NCI-H460 (cell line): ENCODE data around the gene NCAM1. TPM values are rescaled to one million over a fixed set of nuclear protein-coding genes. Genes with fewer than 3 reads are reported as not detected.

Experiments
- DNase-seq: peaks from one replicate; pipeline ENCODE4 v3.0.0-alpha.2; 2016; ENCODE audit warnings: low read depth; ENCODE audit errors: extremely low read depth
- total RNA-seq: library from RNA; depleted of rRNA; stranded (reverse); fragments of >200 nt; shearing (Covaris generic); gene quantifications from 2 replicates; pipeline ENCODE4 v1.2.3, GENCODE V29; 2014

Gene NCAM1
- total RNA-seq, 1 experiment from 2014 or later, result 19.8 TPM

DNA sequence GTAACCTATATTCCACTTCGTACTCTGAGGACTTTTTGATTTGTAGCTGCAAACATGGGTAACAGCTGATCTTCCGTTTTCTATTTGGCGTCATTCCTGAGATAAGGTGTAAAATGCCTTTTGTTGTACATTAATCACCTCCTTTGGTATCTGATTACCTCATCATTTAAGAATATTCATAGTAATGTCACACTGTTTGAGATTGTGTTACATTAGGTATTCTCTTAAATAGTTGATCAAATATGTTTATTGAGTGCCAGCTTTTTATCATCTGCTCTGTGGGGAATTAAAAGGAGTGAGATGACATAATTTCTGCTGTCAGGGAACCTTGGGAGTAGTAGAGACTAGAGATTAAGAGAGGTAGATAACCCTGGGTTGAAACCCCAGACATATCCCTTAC, 5.9 kb downstream of the NCAM1 start:
- DNase-seq, result no peak

DNA sequence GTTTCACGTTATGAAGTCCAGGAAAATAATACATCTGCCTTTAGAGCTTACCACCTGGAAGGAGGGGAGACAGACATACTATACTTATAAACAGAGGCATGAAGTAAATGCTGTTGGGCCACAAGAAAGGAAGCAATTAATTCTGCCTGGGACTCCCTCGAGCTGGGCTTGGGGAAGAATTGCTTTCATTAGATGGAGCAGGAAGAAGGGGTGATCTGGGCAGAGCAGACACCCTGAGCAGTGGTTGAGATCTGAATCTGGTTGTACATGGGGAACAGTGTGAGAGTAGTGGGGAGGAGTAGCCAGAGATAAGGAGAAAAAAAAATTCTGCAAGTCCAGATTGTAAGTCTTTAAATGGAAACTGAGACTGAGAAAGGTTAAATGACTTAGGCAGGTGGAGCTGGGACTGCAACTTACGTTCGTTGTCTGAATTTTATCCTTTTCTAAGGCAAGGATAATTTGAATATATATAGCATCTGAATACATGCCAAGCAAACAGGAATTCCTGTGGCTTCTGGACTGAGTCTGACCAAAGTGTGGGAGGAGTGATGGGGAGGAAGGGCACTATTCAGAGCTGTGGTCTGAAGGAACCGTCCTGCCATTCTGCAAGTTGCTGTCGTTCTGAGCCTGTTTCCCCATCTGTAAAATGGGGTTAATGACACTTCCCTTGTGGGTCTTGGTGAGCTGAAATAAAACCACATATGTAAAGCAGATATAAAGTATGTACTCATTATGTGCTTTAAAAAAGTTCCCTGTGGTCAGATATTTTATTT, 7.9 kb downstream of the NCAM1 start:
- DNase-seq, result no peak

DNA sequence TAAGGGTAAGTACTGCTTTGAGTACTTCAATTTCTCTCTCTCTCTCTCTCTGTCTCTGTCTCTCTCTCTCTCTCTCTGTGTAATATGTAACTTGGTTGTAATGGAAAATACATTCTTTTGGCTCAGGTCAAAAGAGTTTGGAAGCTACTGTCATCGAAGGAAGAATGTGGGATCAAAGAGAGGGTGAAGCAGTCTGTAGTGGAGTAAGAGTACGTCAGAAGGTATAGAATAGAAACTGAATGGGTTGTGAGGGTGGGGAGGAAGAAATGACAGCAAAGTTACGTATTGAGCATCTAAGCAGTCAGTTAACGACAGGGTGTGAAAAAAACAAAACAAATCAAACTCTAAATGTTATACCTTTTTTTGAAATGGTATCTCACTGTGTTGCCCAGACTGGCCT, 10.0 kb downstream of the NCAM1 start:
- DNase-seq, result peak; percentile 63

DNA sequence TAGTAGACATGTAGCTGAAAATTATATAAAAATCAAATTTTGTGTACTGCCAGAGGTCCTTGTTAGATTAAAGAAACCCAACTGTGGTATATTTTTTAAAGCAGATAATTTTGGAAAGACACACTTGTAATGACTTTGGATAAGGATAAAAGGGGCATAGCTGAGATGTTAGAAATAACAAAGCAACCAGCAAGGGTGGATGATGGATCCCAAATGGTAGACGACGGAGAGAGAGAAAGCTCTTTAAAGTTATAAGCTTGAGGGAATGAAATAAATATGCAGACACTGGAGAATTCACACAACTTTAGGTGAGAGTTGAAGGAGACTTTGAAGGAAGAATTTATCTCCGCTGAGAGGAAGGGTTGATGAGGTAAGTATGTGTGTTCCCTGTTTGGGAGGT, 10.6 kb downstream of the NCAM1 start:
- no peak for DNase-seq

DNA sequence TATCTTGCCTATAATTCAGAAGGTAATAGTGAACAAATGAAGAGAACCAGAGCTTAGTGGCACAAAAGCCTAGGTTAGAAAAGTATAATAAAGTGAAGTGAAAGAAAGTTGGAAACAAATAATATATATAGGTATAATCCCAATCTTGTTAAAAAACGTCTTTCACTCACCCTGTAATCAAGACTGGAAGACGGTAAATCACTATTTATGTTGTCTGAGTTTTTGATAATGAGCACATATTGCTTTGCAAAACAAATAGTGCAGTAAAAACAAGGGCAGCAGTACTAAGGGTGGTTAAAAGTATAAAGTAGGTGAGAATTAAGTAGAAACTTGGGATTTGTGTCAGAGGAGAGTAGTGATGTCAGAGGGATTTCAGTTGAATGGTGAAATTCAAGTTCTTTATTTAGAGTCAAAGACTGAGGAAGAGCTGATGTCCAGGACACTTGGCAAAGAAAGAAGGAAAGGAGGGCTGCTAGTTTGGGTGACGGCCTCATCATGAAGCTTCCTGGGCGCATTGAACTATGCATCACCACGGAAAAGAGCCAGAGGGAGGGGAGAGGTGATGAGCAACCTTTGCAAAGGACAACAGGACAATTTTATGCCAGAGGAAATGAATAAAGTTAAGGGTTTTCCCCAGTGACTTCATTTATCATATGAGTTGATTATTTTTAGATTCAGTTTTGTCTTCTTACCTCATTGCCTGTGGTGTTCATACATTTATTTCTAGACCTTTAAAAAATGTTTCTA, 11.4 kb downstream of the NCAM1 start:
- peak; percentile 86 for DNase-seq

DNA sequence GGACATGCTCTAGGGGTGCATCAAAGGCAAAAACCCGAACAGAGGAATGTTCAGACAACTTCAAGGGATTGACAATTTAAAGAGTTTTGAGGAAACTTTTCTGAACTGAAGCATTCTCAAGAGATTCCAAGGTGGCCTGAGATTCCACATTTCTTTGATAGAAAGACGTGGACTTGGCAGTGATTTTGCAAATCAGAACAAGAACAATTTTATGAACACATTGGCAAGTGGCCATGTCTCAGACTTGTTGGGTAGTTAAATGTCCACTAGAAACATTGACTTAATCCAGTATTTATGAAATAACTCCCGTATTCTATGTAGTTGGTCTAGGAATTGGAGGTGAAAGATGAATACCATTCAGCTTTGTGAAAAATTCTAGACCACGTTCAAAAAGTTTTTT, 13.8 kb downstream of the NCAM1 start:
- DNase-seq, result no peak

DNA sequence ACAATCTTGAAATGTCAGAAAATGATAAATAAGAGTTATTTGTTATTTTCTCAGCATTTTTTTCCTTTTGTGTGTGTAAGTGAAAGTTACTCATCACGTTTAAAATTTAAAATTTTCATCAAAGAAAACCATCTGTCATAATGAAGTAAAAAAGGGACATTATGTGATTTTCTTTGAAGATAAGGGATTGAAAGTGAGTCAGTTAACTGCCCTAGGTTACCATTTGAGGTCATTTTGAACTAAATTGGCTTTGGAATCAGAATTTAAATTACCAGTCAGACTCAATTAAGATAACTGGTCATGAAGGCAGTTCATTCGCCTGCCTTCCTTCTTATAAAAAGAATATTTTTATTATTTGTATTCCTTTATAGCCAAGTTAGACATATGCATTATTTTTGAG, 14.3 kb downstream of the NCAM1 start:
- DNase-seq, result no peak

DNA sequence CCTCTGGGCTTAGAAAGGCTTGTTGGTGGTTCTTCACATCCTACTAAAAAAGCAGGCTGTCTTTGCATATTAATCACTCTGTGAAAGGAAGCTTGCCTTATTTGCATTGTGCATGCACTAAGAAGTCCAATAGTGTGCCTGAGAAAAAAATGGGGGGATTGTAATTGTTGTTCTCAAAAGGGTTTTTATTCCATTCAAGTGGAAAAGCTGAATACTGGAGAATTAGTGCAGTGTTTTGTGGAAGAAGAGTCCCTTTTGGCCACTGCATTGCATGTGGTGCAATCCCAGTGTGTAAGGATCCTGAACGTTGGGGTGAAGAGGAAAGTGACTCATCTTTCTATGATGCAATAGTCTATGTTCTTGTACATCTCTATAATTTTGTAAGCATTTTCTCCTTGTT, 16.5 kb downstream of the NCAM1 start:
- peak; percentile 41 for DNase-seq

DNA sequence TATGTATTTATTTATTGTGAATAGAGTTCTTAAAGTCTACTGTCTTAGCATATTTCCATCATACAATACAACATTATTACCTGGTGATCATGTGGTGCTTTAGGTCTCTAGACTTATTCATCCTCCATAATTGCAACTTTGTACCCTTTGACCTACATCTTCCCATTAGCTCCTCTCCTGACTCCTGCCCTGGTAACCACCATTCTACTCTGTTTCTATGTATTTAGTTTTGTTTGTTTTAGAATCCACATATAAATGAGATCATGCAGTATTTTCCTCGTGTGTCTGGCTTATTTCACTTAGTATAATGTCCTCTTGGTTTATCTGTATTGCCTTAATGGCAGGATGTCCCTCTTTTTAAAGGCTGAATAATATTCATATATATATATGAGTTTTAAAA, 22.7 kb downstream of the NCAM1 start:
- no peak for DNase-seq

DNA sequence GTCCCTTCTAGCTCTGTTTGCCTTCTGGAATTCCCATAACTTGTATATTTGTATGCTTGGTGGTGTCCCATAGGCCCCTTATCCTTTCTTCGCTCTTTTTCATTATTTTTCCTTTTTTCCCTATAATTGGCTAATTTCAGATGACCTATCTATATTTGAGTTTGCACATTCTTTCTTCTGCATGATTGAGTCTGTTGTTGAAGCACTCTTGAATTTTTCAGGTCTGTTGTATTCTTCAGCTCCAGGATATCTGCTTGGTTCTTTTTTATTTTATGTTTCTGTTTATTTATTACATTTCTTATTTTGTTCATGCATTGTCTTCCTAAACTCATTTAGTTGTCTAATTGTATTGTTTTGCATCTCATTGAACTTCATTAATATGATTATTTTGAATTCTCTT, 28.0 kb downstream of the NCAM1 start:
- no peak for DNase-seq

DNA sequence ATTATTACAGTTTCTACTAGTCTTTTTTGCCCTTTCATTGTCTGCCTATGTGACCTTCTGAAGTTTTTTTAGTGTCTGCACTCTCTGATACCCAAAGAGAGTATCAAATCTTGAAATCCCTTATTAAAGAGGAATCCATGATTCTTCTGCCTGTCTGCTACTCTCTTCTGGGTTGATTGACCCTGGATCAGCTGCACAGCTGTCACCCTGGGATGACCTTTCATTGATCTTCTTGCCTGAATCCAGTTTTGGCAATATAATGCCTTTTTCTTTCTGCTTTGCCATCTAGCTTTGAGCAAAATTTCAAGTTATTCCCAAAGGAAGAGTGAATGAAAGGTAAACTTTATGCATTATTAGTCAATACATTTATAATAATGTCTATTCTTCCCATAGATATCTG, 32.6 kb downstream of the NCAM1 start:
- no peak for DNase-seq

DNA sequence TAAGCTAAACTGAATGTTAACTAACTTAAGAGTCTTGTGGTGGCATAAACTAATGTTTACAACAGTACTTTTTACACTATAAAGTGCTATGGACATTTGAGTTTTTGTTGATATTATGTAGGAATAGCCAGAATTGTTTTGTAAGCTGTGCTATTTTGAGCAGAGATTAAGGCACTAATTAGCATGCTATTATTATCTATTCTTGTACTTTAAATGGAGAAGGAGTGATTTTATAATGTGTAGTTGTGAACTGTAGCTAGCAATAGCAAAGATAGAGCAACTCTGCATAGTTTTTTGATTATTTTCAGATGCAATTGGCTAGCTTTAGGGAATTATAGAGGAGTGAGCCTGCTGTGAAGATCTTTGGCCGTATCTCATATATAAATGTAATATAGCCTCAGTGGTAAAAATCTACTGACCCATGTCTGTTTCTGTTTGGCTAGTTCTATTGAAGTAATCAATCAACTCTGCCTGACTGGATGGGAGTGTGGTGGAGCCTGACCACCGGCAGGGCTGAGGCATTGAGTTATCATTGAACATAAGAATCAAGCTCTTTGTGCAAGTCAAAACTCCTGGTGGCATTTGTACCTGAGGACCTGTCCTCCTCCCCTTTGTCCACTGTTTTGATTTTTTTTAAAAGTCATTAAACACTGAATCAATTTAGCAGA, 34.3 kb downstream of the NCAM1 start:
- DNase-seq, result no peak

DNA sequence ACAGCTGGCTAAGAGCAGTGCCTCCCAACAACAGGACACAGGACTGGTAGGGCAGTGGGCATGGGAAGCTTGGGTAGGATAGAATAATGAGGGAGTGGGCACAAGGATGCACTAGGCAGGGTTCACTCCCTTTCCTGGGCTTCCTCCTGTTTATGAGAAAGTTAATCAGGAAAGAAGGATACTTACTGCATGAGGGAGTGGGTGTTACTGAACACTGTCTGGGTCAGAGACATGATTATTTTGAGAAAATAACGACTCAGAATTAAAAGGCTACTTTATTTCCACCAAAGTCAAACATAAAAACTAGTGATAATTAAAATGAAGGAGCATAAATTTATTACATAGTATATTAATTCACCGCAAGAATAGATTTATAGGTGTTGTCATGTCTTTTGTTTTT, 35.8 kb downstream of the NCAM1 start:
- no peak for DNase-seq

DNA sequence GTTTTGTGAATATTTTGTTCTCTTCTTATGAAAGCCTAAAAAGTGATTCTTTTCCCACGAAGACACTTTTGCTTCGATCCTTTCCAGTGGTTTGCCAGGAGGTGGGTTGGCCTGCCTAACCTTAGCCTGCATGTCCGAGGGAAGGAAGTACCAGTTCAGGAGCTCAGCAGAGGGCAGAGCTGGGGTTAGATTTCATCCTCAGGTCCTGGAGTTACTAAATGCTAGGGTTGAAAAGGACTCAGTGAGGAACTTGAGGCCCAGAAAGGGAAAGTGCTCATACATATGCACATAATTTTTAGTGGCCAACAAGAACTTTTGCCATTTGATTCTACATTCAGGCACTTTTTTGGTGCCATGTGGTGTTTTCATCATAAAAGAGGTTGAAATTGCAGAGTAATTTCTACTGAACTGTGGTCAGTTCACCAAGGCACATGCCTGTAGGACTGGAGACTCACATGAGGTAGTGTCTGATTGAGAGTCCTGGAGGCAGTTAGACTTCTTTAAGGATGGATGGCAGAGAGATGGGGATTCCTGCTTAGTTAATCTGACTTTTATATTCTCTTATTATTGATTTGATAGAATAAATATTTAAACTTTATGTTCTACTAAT, 36.7 kb downstream of the NCAM1 start:
- DNase-seq, result no peak

DNA sequence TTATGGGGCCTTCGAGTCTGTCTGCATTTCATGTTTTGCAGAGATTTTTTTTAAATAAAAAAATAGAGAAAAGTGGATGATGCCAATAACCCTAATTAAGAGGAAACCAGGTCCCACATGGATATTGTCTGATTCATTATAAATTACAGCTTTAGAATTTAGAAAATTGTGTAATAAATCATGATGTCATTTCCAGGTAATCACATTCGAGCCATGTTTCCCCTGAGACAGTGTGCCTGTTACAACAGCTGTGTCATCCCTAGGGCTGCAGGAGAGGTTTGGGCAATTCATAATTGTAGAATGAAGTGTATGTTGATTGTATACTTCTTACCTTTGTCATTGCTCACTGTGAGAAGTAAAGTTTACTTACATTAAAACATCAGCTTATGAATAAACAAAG, 38.3 kb downstream of the NCAM1 start:
- no peak for DNase-seq

DNA sequence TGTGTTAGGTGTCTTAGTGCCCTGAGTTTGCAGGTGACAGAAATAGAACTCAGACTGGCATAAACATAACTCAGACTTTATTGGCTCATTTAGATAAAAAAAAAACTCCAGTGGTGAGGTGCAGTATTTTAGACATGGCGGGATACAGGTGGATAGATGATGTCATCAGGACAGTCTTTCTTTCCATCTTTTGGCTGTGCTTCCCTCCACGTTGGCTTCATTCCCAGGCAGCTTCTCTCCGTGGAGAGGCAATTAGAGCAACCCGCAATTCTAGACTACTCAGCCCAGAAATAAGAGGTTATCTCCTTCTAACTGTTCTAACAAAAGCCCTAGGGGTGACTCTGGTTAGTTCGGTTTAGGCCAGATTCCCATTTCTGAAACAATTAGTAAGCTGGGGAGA, 40.5 kb downstream of the NCAM1 start:
- DNase-seq, result no peak

DNA sequence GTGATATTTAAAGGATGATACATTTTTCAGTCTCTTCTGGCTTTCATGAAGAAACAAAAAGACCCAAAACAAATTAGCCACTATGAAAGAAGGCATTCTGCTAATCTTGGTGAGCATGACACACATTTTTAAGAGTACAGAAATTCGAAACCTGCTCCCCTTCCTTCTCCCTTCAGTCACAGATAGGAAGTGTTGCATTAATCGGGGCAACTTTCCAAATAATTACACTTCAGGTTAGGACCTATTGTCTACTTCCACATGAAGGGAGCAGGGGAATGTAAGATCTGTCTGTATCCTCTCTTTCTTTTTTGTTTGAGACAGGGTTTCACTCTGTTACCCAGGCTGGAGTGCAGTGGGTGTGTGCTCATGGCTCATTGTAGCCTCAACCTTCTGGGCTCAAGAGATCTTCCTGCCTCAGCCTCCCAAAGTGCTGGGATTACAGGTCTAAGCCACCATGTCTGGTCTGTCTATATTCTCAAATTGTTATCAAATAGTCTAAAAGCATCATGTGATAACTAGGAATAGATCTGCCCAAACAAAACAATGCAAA, 45.8 kb downstream of the NCAM1 start:
- DNase-seq, result no peak

DNA sequence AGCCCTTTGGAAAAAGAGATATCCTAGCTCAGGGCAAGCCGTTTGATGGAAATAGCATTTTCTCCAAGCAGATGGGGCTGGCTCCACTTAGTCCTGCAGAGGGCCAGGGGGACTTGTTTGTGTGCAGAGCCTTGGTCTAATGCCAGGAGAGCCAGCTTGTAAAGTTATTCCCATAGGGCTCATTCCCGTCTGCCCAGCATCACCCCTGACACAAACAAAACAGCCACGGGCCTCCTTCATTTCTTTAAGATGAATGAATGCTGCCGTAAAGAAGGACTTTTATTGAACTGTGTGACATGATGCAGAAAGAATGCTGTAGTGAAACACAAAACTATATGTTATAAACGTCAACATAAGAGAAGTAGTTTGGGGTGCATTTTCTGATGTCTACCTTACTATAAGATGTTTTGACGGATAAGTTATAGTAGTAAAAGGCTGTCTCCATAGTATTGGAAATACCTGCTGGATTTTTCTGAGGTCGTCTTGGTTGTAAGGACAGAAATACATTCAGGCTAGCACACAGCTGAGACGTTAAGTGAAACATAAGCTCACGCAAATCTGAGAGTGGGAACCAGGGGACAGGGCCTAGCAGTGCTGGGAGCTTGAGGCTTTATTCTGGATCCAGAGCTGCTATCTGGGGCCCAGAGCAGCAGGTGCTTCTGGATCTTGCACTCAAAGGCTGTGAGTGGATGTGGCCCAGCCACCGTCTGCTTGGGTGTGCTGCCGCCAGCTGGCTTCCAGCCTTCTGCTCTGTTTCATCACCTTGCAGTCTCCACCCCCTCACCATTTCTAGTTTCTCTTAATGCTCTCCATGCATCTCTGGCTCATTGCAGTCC, 53.3 kb downstream of the NCAM1 start:
- DNase-seq, result no peak

DNA sequence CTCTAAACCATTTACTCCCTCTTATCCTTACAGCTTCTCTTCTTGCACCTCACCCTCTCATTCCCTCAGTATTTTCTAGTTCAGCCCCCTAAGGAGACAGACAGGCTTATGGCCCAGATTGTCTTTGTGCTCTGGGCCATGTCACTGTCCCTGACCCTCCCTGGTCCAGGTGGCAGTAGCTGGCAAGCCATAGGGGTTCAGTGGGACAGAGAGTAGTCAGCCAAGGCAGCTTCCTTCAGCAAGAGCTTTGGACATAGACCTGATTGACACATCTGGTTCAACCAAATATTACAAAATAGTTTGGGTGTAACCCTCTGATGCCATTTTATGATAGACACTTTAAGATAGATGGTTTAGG, 53.9 kb downstream of the NCAM1 start:
- DNase-seq, result no peak

DNA sequence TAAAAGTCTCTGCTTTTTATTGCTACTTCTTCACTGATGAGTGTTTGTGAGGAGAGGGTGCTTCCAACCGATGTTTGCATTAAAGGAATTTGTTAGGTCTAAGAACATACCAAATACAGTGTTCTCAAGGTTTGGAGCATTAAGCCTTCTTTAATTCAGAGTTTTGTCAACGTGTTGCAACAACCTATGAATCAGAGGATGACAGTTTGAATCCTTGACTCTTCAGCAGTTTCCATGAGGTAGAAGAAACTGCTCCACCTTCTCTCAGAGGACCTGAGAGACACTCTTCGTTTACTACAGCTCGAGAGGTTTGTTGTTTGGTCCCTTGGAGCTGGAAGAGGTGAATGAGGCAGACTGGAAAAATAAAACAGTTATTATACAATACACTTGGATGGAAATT, 55.7 kb downstream of the NCAM1 start:
- no peak for DNase-seq
